Natural killer cell treated with Interleukin-12 subunit alpha and Interleukin-12 subunit beta and Interleukin-15 and Interleukin-18, amount 100 ng/mL, for 72 hours (primary cell): ENCODE results near the gene PRDM10. TPM values are rescaled to one million over a fixed set of nuclear protein-coding genes. Genes with fewer than 3 reads are reported as not detected.
"Not testable (repeated sequence)": the region's sequence is repeated elsewhere in the genome, so short reads cannot be mapped to it uniquely, and the experiment has no call there.

ENCODE experiments used
- ATAC-seq, 2 donors: fragments of 150-1000 bp; cut with Tn5 transposase in 1 of 2; sonication (Bioruptor Pico), chemical (Tn5 transposase) in 1 of 2; 2 replicates each; pipeline ENCODE4 v1.10.0; 2021
- DNase-seq: peaks from one replicate; pipeline ENCODE4 v3.0.0; 2022; ENCODE audit warnings: low spot score
- H3K27ac Mint-ChIP-seq, 2 donors: 1 replicate in 1 of 2; 2 replicates in 1 of 2; pipeline ENCODE4 v1.8.0; 2022; ENCODE audit warnings: mixed read lengths in 2 of 2, mild to moderate bottlenecking in 1 of 2, moderate library complexity in 1 of 2
- H3K27me3 Mint-ChIP-seq, 2 donors: 1 replicate in 1 of 2; 2 replicates in 1 of 2; pipeline ENCODE4 v1.8.0; 2022; ENCODE audit warnings: mixed read lengths in 2 of 2
- H3K36me3 Mint-ChIP-seq: one replicate; pipeline ENCODE4 v1.8.0; 2022; ENCODE audit warnings: mixed read lengths
- H3K4me1 Mint-ChIP-seq, 2 donors: 1 replicate in 1 of 2; 2 replicates in 1 of 2; pipeline ENCODE4 v1.8.0; 2022; ENCODE audit warnings: low read depth in 2 of 2, mixed read lengths in 2 of 2, mild to moderate bottlenecking in 1 of 2
- H3K4me3 Mint-ChIP-seq: one replicate; pipeline ENCODE4 v1.8.0; 2022; ENCODE audit warnings: mixed read lengths
- H3K9me3 Mint-ChIP-seq: 2 replicates; pipeline ENCODE4 v1.8.0; 2022; ENCODE audit warnings: mixed read lengths
- total RNA-seq, 2 donors: library from RNA; stranded (reverse); gene quantifications; one replicate each; pipeline ENCODE4 v1.2.3, GENCODE V29; 2022

The PRDM10 gene
- total RNA-seq, 2 donors from 2014 or later, result 14.6 to 18.7 TPM

DNA sequence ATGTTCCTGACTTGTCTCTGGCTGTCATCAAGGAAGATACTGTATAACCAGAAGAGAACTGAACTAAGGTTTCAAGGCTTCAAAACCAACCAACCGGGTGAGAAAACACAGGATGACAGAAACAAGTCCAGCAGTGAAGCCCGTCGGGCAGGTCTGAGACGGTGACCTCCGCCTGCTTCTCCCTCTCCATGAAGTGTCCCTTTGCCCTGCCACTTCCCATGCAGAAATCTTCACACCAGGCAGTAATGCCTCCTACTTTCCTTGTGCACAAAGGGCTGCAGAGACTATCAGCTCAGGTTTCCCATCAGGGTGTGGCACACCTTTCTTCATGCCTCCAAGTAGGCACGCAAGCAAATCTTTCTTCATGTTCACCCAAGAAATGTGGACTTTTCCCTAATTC lies 24.2 kb downstream of the PRDM10 start:
- peaks cover 6 to 8% of the 10 kb centered on the region in 2 donors for H3K4me1 Mint-ChIP-seq
- H3K27me3 Mint-ChIP-seq, result no peaks in the 10 kb centered on the region
- no peaks in the 10 kb centered on the region for H3K9me3 Mint-ChIP-seq
- no peak overlapping the region for H3K4me3 Mint-ChIP-seq
- no peaks in the 10 kb centered on the region for H3K36me3 Mint-ChIP-seq
- no peak overlapping the region for H3K27ac Mint-ChIP-seq
- ATAC-seq, result no peak
- DNase-seq, result no peak

DNA sequence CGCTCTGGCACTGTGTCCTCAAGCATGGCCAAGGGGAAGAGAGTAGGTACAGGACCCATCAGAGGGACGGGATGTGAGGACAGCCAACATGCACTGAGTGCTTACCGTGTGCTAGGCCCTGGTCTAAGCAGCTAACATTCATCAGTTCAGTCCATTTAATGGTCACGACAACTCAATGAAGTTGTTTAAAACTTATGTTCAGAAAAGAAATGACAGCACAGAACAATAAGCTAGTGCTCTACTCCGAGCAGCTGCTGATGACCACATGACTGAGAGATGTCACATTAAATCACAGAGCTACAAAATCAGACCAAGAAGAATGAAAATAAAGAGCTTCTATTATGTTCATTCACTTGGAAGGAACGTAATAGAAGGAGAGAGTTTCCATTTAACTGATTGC lies 26.3 kb downstream of the PRDM10 start:
- no peaks in the 10 kb centered on the region for H3K27me3 Mint-ChIP-seq
- no peak overlapping the region for H3K4me3 Mint-ChIP-seq

DNA sequence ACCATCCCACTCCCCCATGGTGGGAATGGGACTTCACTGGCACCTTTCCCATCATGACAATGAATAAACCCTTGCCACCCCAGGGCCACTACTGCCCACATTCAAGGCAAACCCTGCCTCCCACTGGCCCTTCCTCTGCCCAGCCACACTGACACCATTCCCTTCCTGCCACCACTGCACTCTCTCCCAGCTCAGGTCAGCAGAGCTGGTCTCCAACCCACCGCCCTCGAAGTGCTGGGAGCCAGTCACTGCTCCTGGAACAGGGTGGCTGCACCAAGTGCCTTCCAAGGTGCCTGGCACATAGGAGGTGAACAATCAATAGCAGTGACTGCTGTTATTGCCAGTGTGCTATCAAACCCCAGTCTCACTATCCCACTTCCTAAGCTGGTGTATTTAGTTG lies 27.1 kb downstream of the PRDM10 start:
- no peaks in the 10 kb centered on the region for H3K9me3 Mint-ChIP-seq
- no peak for DNase-seq
- no peak overlapping the region for H3K27ac Mint-ChIP-seq
- no peaks in the 10 kb centered on the region for H3K27me3 Mint-ChIP-seq
- no peaks in the 10 kb centered on the region for H3K36me3 Mint-ChIP-seq
- no peak overlapping the region for H3K4me3 Mint-ChIP-seq
- peaks cover 21 to 22% of the 10 kb centered on the region in 2 donors for H3K4me1 Mint-ChIP-seq
- ATAC-seq, result peak in 1 of 2 donors; percentile 24

More for the DNA sequence above, 26.3 kb downstream of the PRDM10 start:
- ATAC-seq (no peak), DNase-seq (no peak)
- Mint-ChIP-seq H3K4me1 (peaks cover 17 to 21% of the 10 kb centered on the region in 2 donors), H3K36me3 (no peaks in the 10 kb centered on the region), H3K27ac (no peak overlapping the region), H3K9me3 (no peaks in the 10 kb centered on the region)

DNA sequence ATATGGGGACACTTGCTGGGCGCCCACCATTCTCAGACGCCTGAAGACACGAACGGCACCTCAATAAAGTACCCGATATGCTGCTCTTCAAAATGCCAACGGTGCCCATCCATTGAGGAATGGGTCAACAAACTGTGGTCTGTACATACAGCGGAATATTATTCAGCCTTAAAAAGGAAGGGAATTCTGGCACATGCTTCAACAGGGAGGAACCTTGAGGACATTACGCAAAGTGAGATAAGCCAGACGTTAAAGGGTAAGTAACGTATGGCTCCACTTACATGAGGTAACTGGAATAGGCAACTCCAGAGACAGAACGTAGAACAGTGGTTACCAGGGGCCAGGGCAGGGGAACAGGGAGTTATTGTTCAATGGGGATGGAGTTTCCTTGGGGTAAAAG lies 28.0 kb downstream of the PRDM10 start:
- ATAC-seq, result no peak
- Mint-ChIP-seq H3K4me3 (no peak overlapping the region), H3K4me1 (peaks cover 21 to 22% of the 10 kb centered on the region in 2 donors), H3K36me3 (no peaks in the 10 kb centered on the region), H3K9me3 (no peaks in the 10 kb centered on the region), H3K27ac (no peak overlapping the region), H3K27me3 (no peaks in the 10 kb centered on the region)
- DNase-seq, result no peak

DNA sequence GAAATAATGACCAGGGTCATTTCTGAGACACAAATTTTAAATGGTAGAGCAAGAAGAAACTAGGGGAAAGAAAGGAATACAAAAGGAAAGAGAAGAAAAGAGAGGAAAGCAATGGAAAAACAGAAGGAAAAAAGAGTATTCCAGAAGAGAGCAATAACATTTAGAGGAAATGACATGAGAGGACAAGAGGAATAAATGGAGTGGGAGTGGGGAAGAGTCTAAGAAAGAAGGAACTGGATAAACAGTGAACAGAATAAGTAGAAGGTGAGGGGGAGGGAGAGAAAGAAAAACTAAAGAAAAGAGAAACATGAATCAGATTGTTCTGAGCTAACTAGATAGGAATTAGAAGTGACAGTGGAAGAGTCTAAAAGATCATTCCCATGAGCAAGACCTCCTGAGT lies 28.4 kb downstream of the PRDM10 start:
- no peak overlapping the region for H3K4me3 Mint-ChIP-seq
- no peaks in the 10 kb centered on the region for H3K9me3 Mint-ChIP-seq
- peak overlapping the region in 1 of 2 donors; percentile 14 for H3K27ac Mint-ChIP-seq
- peaks cover 21 to 22% of the 10 kb centered on the region in 2 donors for H3K4me1 Mint-ChIP-seq
- no peaks in the 10 kb centered on the region for H3K27me3 Mint-ChIP-seq
- ATAC-seq (no peak), DNase-seq (no peak)
- no peaks in the 10 kb centered on the region for H3K36me3 Mint-ChIP-seq

GRCh38 chr11:129973809-129974208 lies 28.8 kb downstream of the PRDM10 start:
- H3K36me3 Mint-ChIP-seq, result no peaks in the 10 kb centered on the region
- no peak for ATAC-seq
- H3K9me3 Mint-ChIP-seq, result no peaks in the 10 kb centered on the region
- H3K27me3 Mint-ChIP-seq, result no peaks in the 10 kb centered on the region
- peaks cover 21 to 23% of the 10 kb centered on the region in 2 donors for H3K4me1 Mint-ChIP-seq
- no peak overlapping the region for H3K4me3 Mint-ChIP-seq
- H3K27ac Mint-ChIP-seq, result peak overlapping the region in 1 of 2 donors; percentile 14
- no peak for DNase-seq

- Mint-ChIP-seq H3K4me1 (peaks cover 27 to 31% of the 10 kb centered on the region in 2 donors), H3K4me3 (peak overlapping the region; percentile 24), H3K9me3 (no peaks in the 10 kb centered on the region), H3K27me3 (no peaks in the 10 kb centered on the region), H3K36me3 (no peaks in the 10 kb centered on the region), H3K27ac (peak overlapping the region; percentile 7)
- ATAC-seq (peak; percentile 72 to 75), DNase-seq (no peak)
These were observed 29.6 kb downstream of the PRDM10 start for GRCh38 chr11:129973068-129973467.

DNA sequence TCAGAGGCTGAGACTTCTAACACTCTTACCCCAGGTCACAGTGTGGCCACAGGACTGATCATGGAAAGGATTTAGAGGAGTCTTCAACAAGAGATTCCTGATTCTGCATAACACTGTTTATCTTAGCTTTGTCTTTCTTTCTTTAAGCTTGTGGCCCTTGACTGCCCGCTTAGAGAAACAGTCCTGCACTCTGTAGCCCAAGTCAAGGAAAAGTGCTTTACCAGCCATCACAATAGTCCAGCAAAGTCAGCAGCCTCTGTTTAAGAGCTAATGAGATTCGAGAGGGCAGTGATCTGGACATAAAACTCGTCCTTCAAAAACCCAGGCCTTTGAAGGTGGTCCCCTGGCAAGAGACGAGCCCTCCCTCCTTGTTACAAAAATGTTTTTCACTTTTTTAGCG lies 30.0 kb downstream of the PRDM10 start:
- Mint-ChIP-seq H3K27me3 (no peaks in the 10 kb centered on the region), H3K9me3 (no peaks in the 10 kb centered on the region), H3K36me3 (no peaks in the 10 kb centered on the region), H3K4me3 (peak overlapping the region; percentile 24), H3K27ac (peak overlapping the region; percentile 7), H3K4me1 (peaks cover 30 to 35% of the 10 kb centered on the region in 2 donors)
- DNase-seq (no peak), ATAC-seq (no peak)

GRCh38 chr11:129971856-129972255 lies 30.8 kb downstream of the PRDM10 start:
- not testable (repeated sequence) for H3K9me3 Mint-ChIP-seq, DNase-seq, H3K27me3 Mint-ChIP-seq, ATAC-seq, H3K27ac Mint-ChIP-seq, H3K4me3 Mint-ChIP-seq, H3K36me3 Mint-ChIP-seq
- H3K4me1 Mint-ChIP-seq, result peaks cover 30 to 35% of the 10 kb centered on the region in 2 donors

DNA sequence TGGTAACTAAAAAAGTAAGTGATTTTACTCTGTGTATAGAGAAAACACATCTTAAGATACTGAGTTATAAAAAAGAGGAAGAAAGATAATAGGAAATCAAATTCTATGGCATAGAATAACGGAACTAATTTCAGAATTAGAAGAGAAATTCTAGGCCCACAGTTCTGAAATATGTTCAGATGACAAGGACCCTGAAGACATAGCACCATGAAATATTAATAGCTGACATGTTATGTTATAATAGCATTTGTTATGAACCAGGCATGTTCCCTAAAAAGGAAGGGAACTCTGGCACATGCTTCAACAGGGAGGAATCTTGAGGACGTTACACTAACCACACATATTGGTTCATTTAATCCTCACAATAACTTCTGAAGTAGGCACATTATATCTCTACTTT lies 32.7 kb downstream of the PRDM10 start:
- no peak overlapping the region for H3K27ac Mint-ChIP-seq
- peaks cover 30 to 39% of the 10 kb centered on the region in 2 donors for H3K4me1 Mint-ChIP-seq
- H3K27me3 Mint-ChIP-seq, result no peaks in the 10 kb centered on the region

GRCh38 chr11:129968591-129969419 lies 33.8 kb downstream of the PRDM10 start:
- ATAC-seq, result no peak
- Mint-ChIP-seq H3K4me1 (peaks cover 26 to 41% of the 10 kb centered on the region in 2 donors), H3K36me3 (no peaks in the 10 kb centered on the region), H3K9me3 (no peaks in the 10 kb centered on the region), H3K4me3 (no peak overlapping the region), H3K27ac (no peak overlapping the region), H3K27me3 (no peaks in the 10 kb centered on the region)
- DNase-seq, result no peak

More for the DNA sequence above, 32.7 kb downstream of the PRDM10 start:
- ATAC-seq, result no peak
- H3K9me3 Mint-ChIP-seq, result no peaks in the 10 kb centered on the region
- no peak for DNase-seq
- H3K36me3 Mint-ChIP-seq, result no peaks in the 10 kb centered on the region
- H3K4me3 Mint-ChIP-seq, result no peak overlapping the region

GRCh38 chr11:129967996-129968395 lies 34.6 kb downstream of the PRDM10 start:
- Mint-ChIP-seq H3K4me3 (no peak overlapping the region), H3K9me3 (no peaks in the 10 kb centered on the region), H3K27ac (no peak overlapping the region), H3K4me1 (peaks cover 26 to 42% of the 10 kb centered on the region in 2 donors), H3K36me3 (no peaks in the 10 kb centered on the region), H3K27me3 (no peaks in the 10 kb centered on the region)
- DNase-seq (no peak), ATAC-seq (no peak)

- H3K4me1 Mint-ChIP-seq, result peaks cover 25 to 32% of the 10 kb centered on the region in 2 donors
- no peaks in the 10 kb centered on the region for H3K27me3 Mint-ChIP-seq
- no peaks in the 10 kb centered on the region for H3K9me3 Mint-ChIP-seq
- no peak for DNase-seq
- no peak overlapping the region for H3K27ac Mint-ChIP-seq
- H3K36me3 Mint-ChIP-seq, result no peaks in the 10 kb centered on the region
- ATAC-seq, result no peak
- H3K4me3 Mint-ChIP-seq, result no peak overlapping the region
These were observed 37.4 kb downstream of the PRDM10 start for GRCh38 chr11:129965248-129965647.
